GM12873 (cell line): ENCODE results near the gene ITIH6.

Experiments
- TF ChIP-seq, protein P1 (sequence below): IDR thresholded peaks from 2 replicates; pipeline ENCODE4 v1.5.1; 2012; ENCODE audit warnings: low read depth, mild to moderate bottlenecking, moderate library complexity, low read length, control low read depth; ENCODE audit not compliant: insufficient read depth; ENCODE audit errors: missing control alignments

Gene ITIH6

DNA sequence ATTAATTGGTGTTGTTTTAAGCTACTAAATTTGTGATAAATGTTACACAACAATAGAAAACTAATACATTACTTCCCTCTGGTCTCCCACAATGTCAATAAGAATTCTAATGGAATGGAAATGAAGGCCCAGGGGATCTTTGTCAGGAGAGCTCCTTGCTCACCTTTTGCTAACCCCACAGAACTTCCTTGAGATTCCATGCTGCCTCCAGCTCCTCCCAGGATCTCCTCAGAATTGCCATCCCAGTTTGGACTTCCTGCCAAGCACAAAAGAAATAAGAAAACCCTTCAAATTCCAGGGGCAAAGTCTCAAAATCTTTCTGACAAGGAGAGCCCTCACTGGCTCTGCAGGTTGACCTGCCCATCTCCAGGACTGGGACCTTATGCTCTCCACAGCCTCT lies 43.2 kb downstream of the ITIH6 start:
- TF ChIP-seq, protein P1, sequence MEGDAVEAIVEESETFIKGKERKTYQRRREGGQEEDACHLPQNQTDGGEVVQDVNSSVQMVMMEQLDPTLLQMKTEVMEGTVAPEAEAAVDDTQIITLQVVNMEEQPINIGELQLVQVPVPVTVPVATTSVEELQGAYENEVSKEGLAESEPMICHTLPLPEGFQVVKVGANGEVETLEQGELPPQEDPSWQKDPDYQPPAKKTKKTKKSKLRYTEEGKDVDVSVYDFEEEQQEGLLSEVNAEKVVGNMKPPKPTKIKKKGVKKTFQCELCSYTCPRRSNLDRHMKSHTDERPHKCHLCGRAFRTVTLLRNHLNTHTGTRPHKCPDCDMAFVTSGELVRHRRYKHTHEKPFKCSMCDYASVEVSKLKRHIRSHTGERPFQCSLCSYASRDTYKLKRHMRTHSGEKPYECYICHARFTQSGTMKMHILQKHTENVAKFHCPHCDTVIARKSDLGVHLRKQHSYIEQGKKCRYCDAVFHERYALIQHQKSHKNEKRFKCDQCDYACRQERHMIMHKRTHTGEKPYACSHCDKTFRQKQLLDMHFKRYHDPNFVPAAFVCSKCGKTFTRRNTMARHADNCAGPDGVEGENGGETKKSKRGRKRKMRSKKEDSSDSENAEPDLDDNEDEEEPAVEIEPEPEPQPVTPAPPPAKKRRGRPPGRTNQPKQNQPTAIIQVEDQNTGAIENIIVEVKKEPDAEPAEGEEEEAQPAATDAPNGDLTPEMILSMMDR: no peak

DNA sequence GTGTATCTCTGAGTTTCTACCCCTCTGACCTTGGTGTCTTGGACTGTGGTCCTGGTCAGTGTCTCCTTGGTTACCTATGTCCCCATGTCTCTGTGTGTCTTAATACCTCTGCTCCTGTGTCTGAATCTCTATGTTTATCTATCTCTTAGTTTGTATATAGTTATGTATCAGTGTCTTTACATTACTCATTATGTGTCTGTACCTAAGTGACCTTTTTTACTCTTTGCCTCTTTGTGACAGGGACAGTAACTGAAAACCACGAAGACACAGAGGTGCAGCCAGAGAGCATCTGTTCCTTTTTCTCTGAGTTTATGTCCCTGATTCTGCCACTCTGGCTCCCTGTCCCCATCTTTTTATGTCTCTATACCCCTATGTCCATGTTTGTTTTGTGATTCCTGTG lies 49.4 kb downstream of the ITIH6 start:
- TF ChIP-seq, protein P1: no peak

DNA sequence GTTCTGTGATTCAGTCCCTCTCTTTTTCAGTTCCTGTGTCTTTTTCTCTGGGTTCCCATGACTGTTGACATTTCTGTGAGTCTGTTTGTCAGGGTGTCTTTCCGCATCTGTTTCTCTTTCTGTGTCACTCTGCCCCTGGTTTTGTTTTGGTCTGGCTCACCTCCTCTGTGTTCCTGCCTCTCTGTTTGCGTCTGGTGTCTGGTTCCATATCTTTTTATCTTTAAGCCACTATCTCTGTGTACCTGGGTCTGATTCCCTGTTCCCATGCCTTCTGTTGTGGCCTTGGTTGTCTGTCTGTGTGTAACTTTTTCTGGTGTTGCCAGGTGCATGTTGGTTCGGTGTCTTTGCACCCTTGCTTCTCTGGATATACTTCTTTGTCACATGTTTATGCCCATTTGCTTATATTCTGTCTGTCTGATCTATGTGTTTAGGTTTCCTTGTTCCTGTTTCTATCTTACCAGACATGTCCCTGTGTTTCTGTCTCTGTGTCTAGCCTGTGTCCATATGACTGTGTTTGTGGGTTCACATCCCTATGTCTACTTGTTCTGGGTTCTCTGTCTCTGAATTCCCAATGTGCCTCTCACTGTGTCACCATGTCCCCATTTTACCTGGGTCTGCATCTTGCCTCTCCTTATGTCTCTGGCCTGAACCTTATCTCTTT lies 50.2 kb downstream of the ITIH6 start:
- TF ChIP-seq, protein P1: no peak

GRCh38 chrX:54746928-54747327 lies 51.1 kb downstream of the ITIH6 start:
- TF ChIP-seq, protein P1: no peak

- TF ChIP-seq, protein P1: no peak
Measured at GRCh38 chrX:54745676-54746075, 52.4 kb downstream of the ITIH6 start.

DNA sequence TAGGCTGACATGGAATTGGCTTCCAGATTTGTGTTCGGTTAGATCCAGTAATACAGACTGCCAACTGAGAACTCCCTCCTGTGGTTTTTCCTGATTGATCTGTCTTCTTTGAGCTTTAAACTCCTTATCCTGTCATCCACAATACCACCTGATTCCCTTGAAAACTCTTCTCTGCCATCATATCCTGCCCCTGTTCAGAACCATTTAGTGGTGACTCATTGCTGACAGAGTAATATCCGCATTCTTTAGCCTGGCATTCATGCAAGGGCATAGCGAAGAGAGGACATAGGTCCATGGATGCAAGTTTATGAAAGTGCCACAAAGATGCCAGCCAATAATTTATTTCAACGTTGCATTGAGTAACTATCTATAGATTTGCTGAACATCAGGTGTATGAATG lies 76.6 kb downstream of the ITIH6 start:
- TF ChIP-seq, protein P1: no peak

- TF ChIP-seq, protein P1: no peak
Measured at GRCh38 chrX:54715621-54716020, 82.4 kb downstream of the ITIH6 start.
